NCI-H1092 (cell line): ENCODE data around the gene ARMC5.
"Not testable (repeated sequence)": the region's sequence is repeated elsewhere in the genome, so short reads cannot be mapped to it uniquely, and the experiment has no call there.

Experiments
- DNase-seq: peaks from one replicate; lab custom pipeline; 2025; lab: John Stamatoyannopoulos, UW

The ARMC5 gene

GRCh38 chr16:31458844-31459686 lies at the start of gene ARMC5:
TSS of gene ARMC5 (plus strand) at chr16:31459501. CDS start at chr16:31459525, 24 bp downstream.
- peak; percentile 96 for DNase-seq

- no peak for DNase-seq
Measured at GRCh38 chr16:31410082-31410481, 49.2 kb upstream of the ARMC5 start.

- DNase-seq, result no peak
Measured at GRCh38 chr16:31411024-31411844, 48.1 kb upstream of the ARMC5 start.

DNA sequence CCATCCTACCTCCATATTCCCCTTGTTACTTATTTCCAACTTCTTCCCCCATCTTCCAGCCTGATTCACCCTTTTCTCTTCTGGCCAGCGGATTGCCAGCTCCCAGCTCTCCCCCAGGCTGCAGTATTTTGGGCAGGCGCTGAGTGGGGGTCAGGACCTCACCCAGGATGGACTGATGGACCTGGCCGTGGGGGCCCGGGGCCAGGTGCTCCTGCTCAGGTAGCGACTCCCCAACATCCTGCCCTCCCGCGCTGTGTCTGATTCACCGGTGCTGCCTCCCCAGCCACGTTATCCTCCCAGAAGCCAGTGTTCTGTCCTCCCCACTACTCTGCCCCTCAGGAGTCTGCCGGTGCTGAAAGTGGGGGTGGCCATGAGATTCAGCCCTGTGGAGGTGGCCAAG lies 46.6 kb upstream of the ARMC5 start:
- DNase-seq, result no peak

GRCh38 chr16:31413381-31413780 lies 45.9 kb upstream of the ARMC5 start:
- DNase-seq, result no peak

GRCh38 chr16:31413943-31414342 lies 45.4 kb upstream of the ARMC5 start:
- no peak for DNase-seq

DNA sequence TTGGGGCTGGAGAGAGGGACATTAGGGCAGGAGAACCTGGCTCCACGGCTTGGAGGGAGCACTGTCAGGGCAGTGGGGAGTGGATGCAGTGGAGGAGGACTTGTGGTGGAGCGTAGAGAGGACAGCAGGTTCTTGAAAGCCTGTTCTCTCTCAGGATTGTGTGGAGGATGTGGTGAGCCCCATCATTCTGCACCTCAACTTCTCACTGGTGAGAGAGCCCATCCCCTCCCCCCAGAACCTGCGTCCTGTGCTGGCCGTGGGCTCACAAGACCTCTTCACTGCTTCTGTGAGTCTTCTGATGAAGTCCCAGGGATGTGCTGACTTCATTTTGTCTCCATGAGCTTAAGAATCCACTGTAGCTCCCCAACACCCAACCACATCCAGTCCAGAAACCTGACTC lies 44.6 kb upstream of the ARMC5 start:
- no peak for DNase-seq

GRCh38 chr16:31416371-31416770 lies 42.9 kb upstream of the ARMC5 start:
- no peak for DNase-seq

DNA sequence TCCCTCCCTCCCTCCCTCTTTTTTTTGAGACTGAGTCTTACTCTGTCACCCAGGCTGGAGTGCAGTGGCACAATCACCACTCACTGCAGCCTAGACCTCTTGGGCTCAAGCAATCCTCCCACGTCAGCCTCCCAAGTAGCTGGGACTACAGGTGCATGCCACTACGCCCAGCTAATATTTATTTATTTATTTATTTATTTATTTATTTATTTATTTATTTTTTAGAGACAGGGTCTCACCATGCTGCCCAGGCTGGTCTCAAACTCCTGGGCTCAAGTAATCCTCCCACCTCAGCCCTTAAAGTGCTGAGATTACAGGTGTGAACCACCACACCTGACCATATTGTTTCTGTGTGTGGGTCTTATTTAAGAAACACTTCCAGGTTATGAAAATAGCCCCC lies 42.3 kb upstream of the ARMC5 start:
- DNase-seq, result not testable (repeated sequence)

- no peak for DNase-seq
Measured at GRCh38 chr16:31417916-31418315, 41.4 kb upstream of the ARMC5 start.

GRCh38 chr16:31420037-31420436 lies 39.3 kb upstream of the ARMC5 start:
- DNase-seq, result no peak

DNA sequence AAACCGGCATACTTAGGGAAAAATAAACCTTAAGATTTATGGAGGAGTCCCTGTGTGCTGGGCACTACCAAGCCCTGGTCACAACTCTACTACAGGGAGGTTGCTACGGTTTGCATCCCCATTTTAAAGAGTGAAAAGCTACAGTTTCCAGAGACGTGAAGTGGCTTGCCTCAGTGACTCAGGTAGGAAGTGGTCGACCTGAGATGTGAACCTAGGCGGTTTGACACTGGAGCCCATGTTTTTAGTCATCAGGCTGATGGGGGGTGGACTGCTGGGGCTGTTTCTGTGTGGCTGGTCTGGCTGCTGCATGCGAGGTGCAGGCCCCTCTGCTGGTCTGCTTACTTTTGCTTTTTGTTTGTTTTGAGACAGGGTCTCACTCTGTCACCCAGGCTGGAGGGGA lies 37.7 kb upstream of the ARMC5 start:
- DNase-seq, result no peak

GRCh38 chr16:31423241-31423640 lies 36.1 kb upstream of the ARMC5 start:
- DNase-seq, result no peak

GRCh38 chr16:31423801-31424200 lies 35.5 kb upstream of the ARMC5 start:
- no peak for DNase-seq

GRCh38 chr16:31427441-31428278 lies 31.6 kb upstream of the ARMC5 start:
- peak; percentile 20 for DNase-seq

DNA sequence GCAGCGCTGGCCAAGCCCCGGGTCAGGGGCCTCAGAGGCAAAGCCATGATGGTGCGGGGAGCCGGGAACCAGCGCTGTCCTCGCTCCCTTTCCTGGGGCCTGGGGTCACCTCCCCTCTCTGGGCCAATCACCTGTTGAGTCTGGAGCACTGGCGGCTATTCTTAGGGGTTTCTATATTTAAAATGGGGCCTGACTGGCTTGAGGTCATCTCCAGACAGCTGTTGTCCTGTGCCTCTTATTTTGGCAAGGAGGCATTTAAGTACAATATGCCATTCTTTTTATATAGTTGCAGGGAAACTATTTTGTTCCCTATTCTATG lies 31.1 kb upstream of the ARMC5 start, which contains the start of gene COX6A2:
TSS of gene COX6A2 (minus strand) at position 82 of the 319 bp plus-strand sequence. CDS start at position 47, 35 bp downstream.
- DNase-seq, result no peak

DNA sequence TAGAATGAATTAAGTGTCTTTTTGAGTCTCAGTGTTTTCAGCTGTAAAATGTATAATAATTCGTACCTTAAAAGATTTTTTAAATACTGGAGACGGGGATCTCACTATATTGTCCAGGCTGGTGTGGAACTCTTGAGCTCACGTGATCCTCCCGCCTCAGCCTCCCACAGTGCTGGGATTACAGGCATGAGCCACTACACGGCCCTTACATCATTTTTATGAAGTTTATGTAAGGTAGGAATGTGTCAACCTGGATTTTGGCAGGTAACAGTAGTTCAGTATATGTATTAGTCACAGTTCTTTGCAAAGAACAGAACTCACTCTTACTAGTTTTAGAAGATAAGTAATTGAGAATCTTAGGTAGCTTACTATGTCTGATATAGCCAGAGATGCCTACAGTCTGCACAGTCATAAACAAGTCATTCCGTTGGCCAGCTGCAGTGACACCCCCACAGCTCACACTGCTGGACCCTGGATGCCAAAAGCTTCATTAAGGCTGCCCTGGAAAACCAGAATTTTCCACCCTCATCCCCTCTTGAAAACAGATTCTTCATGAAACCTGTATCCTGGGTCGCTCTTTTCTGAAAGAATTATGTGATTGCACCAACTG lies 30.6 kb upstream of the ARMC5 start:
- DNase-seq, result no peak

- no peak for DNase-seq
Measured at GRCh38 chr16:31429314-31429713, 30.0 kb upstream of the ARMC5 start.

- DNase-seq, result no peak
Measured at GRCh38 chr16:31429796-31430195, 29.5 kb upstream of the ARMC5 start.

- no peak for DNase-seq
Measured at GRCh38 chr16:31430380-31431052, 28.8 kb upstream of the ARMC5 start.
